ENCODE results near the gene MDH2.

GRCh38 chr7:76016191-76016947, 31.5 kb upstream of the MDH2 start:
- TF ChIP-seq, protein P1, sequence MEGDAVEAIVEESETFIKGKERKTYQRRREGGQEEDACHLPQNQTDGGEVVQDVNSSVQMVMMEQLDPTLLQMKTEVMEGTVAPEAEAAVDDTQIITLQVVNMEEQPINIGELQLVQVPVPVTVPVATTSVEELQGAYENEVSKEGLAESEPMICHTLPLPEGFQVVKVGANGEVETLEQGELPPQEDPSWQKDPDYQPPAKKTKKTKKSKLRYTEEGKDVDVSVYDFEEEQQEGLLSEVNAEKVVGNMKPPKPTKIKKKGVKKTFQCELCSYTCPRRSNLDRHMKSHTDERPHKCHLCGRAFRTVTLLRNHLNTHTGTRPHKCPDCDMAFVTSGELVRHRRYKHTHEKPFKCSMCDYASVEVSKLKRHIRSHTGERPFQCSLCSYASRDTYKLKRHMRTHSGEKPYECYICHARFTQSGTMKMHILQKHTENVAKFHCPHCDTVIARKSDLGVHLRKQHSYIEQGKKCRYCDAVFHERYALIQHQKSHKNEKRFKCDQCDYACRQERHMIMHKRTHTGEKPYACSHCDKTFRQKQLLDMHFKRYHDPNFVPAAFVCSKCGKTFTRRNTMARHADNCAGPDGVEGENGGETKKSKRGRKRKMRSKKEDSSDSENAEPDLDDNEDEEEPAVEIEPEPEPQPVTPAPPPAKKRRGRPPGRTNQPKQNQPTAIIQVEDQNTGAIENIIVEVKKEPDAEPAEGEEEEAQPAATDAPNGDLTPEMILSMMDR (conservative IDR thresholded peaks at IDR 0.05; ENCODE audit: low read depth in 2 of 2), result no peak
- no peak for TF ChIP-seq POLR2AphosphoS5 (IDR thresholded peaks at IDR 0.05; ENCODE audit: low read depth)
